GM12874 (cell line): ENCODE data around the gene TNNT1.

Experiments
- TF ChIP-seq, protein P1 (sequence below): IDR thresholded peaks from 2 replicates; pipeline ENCODE4 v1.5.1; 2011; ENCODE audit warnings: low read depth, mild to moderate bottlenecking, control low read depth, low read length, moderate library complexity; ENCODE audit not compliant: insufficient read depth

TNNT1 gene

GRCh38 chr19:55186080-55186479, 37.1 kb upstream of the TNNT1 start:
- TF ChIP-seq, protein P1, sequence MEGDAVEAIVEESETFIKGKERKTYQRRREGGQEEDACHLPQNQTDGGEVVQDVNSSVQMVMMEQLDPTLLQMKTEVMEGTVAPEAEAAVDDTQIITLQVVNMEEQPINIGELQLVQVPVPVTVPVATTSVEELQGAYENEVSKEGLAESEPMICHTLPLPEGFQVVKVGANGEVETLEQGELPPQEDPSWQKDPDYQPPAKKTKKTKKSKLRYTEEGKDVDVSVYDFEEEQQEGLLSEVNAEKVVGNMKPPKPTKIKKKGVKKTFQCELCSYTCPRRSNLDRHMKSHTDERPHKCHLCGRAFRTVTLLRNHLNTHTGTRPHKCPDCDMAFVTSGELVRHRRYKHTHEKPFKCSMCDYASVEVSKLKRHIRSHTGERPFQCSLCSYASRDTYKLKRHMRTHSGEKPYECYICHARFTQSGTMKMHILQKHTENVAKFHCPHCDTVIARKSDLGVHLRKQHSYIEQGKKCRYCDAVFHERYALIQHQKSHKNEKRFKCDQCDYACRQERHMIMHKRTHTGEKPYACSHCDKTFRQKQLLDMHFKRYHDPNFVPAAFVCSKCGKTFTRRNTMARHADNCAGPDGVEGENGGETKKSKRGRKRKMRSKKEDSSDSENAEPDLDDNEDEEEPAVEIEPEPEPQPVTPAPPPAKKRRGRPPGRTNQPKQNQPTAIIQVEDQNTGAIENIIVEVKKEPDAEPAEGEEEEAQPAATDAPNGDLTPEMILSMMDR = no peak

DNA sequence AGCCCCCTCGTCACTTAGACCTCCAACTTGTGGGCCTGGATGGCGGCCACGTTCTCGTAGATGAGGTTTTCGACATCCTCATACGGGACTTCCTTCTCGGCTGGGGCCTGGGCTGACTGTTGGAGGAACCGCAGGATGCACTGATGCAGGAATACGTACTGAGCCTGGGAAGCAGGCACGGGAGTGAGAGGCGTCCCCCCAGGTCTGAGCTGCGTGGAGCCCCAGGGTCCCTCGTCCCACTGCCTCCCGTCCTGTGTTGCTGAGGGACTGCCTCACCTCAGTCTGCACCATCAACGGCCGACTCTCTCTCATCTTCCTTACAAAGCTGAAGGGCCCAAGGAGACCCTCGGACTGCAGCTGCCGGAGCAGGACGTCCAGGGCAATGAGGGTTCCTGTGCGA, 32.7 kb upstream of the TNNT1 start:
- TF ChIP-seq, protein P1 = no peak

GRCh38 chr19:55179606-55180484, 30.8 kb upstream of the TNNT1 start, which contains the start of gene SYT5:
Gene SYT5, minus strand, starts transcription at chr19:55180289. Its CDS starts 1,248 bp downstream, at chr19:55179041.
- TF ChIP-seq, protein P1 = no peak

DNA sequence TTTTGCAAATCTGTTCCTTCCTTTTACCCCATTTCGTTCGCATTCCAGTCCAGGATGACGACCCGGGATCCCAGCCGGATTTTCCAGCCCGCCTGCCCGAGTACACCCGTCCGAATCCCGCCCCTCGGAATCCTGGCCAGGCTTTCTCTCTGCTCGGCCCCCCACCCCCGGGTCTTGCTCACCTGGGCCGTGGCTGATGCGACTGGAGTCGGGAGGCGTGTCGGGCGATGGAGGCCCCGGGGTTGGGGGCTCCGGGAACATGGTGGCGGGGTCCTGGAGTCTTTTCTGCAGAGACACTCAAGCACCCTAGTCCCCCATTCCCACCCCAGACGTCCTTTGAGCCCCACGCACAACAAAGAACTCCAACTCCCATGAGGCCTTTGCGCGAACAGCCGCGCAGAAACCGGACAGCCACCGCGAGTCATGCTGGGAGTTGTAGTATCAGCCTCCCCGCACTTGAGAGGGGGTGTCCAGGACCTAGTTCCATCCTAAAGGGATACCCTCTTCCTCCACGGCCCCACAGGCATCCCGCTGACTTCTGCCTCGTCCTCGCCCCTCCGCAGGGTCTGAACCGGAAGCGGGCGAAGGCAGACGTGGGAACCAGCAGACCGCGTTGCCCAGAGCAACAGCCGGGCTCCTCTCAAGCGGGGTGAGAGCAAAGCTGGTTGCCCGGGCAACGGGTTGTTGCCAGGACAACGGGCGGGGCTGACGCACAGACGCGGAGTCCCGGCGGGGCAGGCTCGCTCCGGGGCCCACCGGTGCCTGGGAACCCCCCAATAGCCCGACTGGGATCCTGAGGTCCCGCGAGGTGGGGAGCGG, 30.0 kb upstream of the TNNT1 start:
- TF ChIP-seq, protein P1 = no peak

DNA sequence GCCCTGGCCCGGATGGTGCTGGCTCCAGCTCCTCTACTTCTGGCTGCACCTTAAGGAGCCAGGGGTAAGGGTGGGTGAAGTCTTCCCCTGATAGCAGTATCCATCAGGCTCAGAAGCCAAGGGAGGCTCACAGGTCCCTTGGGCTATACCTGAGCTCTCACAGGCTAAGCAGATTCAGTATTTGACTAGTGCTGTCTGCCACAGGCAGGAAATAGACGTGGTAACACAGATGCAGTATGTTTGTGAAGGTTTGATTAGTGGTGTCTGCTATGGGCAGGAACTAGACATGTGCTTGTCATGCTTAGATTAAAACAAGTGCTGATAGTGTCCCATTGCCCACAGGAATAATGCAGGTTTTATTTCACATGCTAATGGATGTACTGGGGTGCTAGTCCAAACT, 27.1 kb upstream of the TNNT1 start:
- TF ChIP-seq, protein P1 = no peak

- TF ChIP-seq, protein P1 = no peak
Observed at GRCh38 chr19:55175117-55175867, 26.3 kb upstream of the TNNT1 start.
